Measurements from ENCODE around the gene EYA2. TPM values are rescaled to one million over a fixed set of nuclear protein-coding genes. Genes with fewer than 3 reads are reported as not detected.

The EYA2 gene
- total RNA-seq, 1 donor from 2014 or later, result 0.94 TPM

DNA sequence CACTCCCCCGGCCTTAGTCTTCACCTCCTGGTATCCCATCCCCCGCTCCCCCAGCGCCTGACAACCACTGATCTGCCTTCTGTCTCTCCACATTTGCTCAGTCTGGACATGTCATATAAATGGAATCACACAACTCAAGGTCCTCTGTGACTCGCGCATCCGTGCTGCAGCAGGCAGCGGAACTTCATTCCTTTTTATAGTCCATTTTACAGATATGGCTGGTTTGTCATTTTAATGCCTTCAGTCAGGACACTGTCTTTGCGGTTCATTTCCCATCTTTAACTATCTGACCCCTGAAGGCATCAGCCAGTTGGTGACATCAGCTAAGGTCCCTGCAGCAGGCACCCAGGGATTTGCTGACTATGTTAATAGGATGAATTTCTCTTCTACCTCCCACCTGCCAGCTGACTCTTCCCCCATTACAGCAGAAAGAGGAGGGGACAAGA, 336.2 kb downstream of the EYA2 start:
- DNase-seq, result no peak

DNA sequence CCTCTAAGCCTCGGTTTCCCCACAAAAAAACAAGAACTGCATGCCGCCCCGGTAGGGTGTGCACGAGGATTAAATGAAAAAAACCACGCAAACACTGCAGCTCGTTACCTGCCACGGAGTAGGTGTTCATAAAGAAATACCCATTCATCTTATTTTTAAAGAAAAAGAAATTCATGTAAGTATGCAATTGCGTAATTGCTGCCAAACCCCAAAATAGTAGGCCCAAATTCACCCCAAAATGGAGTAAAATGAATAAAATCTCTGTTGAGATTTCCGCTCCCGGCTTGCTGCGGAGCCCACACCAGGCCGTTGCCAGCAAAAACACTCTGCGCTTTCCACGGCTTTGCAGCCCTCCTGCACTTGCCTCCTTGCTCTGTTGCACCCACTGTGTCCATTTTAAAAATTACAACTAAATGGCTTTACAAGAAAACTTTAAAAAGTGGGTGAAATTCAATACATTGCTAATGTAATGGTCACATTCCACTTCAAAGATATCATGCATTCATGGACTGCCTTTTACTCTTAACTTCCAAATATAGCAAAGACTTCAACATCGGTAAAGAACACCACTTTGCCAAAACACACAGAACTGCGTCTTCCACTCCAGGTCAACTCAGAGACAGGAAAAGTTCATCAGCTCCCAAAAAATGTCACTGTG, 336.9 kb downstream of the EYA2 start:
- no peak for DNase-seq

DNA sequence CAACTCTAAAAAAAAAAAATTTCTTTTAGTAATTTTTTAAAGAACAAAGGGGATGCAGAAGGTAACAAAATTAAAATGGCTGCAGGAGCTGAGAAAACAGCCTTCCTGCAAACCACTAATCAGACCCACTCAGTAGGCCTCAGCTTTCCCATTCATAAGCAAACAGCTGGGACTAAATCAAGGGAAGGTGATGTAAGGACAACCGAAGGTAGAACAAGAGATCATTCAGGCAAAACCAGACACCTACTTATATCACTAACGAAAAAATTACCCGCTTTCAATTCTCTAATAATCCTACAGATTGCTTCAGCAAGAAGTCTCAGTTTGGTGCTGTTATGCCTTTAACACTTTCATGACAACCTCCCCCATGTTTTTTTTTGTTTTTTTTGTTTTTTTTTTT, 337.9 kb downstream of the EYA2 start:
- no peak for DNase-seq

DNA sequence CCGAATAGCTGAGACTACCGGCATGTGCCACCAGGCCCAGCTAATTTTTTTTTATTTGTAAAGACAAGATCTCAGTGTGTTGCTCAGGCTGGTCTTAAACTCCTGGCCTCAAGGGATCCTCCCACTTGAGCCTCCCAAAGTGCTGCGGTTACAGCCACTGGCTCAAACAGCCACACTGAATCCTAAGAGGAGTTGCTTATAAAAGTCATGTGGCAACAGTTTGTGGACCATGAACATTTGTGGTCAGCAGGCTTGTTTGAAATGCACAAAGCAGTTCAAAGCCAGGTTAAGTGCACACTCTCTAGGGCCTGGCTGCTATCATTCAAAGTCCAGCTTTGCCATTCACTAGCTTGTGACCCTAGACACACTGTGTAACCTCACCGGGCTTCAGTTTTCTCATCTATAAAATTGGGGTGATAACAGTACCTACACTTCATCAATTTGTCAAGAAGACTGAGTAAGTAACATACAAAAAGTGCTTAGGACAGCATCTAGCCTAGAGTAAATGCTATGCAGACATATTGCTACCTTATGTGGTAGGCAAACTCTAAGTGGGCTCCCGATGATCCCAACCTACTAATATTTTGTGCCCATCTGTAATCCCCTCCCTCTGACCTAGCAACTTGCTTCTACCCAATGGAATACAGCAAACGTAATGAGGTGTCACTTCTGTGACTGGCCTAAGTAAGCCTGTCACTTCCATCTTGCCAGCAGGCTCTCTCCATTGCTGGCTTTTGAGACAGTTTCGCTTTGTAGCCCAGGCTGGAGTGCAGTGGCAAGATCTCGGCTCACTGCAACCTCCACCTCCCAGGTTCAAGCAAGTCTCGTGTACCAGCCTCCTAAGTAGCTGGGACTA, 338.9 kb downstream of the EYA2 start:
- DNase-seq, result no peak

DNA sequence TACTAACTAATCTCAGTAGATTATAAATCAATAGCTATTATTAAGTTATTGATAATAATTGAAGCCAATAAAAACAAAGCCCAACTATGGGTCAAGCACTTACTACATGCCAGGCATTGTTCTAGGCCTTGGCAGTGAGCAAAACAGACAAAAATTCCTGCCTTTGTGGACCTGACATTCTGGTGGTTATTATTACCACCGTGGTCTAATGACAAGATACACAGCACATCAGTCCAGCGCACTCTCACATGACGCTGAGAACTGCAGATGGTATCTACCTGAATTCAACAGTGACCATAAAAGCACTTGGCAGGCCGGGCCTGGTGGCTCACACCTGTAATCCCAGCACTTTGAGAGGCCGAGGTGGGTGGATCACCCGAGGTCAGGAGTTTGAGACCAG, 340.5 kb downstream of the EYA2 start:
- no peak for DNase-seq

DNA sequence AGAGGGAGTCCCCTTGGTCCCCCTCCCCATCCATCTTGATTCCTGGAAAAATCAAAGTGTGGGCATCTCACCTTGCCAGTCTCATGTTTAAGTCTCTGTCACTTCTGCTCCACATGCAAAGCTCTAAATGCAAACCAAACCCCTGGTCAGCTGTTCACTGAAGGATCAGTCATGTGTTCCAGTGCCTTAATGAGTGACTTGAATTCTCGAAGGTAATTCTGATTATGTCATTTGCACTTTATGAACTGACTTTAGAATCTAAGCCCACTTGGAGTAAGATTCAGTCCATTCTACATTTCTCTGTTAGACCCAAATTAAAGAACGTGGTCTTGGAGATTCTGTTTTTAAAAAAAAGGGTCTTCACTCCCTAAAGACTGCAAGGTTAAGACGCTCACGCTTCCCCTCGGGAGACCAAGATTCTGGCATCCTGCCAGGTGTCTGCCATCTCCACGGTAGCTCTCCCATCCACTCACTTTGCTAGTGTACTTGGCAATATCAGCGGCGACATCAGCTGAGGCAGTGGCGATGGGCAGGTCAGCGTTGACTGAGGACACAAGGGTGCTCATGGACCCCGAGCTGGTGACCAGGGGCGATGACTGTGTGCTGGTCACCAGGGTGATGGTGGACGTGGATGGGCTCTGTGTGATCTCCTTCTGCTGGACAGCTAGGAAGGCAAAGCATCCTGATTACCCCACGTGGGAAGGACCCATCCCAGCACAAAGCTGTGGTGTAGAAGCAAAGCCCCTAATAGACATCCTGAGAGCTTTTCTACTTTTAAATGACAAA, 341.4 kb downstream of the EYA2 start:
- DNase-seq, result no peak

DNA sequence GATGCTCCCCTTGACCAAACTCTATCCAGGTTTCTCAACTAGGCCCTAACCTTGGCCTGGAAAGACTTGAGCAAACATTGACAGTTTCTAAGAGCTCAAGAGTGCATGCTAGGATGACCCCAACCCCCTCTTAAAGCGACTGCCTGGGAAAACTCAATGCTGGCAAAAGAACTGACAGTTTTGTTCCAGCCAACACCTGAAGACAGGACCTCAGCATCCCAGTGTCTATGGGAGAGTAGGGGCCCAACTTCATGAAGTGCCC, 341.9 kb downstream of the EYA2 start:
- no peak for DNase-seq

DNA sequence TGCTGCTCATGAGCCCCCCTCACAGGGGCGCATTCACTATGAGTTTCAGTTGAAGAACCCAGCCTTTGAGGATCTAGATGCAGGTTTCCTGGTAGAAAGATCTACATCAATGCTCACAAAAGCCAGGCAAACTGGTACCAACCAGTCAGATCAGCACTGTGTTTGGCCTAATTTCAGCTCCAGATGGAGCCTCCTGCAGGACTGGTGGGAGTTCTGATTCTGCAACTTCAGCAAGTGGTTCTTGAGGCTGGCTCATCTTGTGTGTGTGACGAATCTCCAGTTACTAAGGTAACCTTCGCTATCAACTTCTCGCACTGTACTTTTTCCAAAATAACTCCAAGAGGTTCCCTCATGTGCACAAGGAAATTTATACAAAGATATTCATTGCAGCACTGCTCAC, 343.1 kb downstream of the EYA2 start:
- DNase-seq, result peak; percentile 68

Small RNA genes lying within 50 kb of the gene (small RNA-seq; reads per million reads assigned to genes)
- not detected for gene MIR3616

Other genes with a start within 250 kb of the EYA2 start
- gene SLC13A3, start 243.4 kb upstream of the EYA2 start, total RNA-seq, result 10.8 TPM
- 65.8 TPM for gene TP53RK, start 205.4 kb upstream of the EYA2 start, total RNA-seq
- gene SLC2A10, start 185.2 kb upstream of the EYA2 start, total RNA-seq, result 7.5 TPM